ENCODE measurements around the gene LYPD6B. TPM values are rescaled to one million over a fixed set of nuclear protein-coding genes. Genes with fewer than 3 reads are reported as not detected.

Gene LYPD6B
- polyA plus RNA-seq, 3 donors = 28.6 to 35.2 (median 33.7) TPM

- no peak for DNase-seq (ENCODE audit: low read depth in 3 of 3, low spot score in 2 of 3)
Measured at GRCh38 chr2:149037851-149038250, 648 bp upstream of the LYPD6B start.

GRCh38 chr2:149039213-149039724, 770 bp downstream of the LYPD6B start:
- no peak for DNase-seq (ENCODE audit: low read depth in 3 of 3, low spot score in 2 of 3)

- DNase-seq (ENCODE audit: low read depth in 3 of 3, low spot score in 2 of 3) = no peak
Measured at GRCh38 chr2:149040451-149040850, 2.0 kb downstream of the LYPD6B start.

- no peak for DNase-seq (ENCODE audit: low read depth in 3 of 3, low spot score in 2 of 3)
Measured at GRCh38 chr2:149041482-149041881, 3.0 kb downstream of the LYPD6B start.

- no peak for DNase-seq (ENCODE audit: low read depth in 3 of 3, low spot score in 2 of 3)
Measured at GRCh38 chr2:149042881-149043280, 4.4 kb downstream of the LYPD6B start.

- DNase-seq (ENCODE audit: low read depth in 3 of 3, low spot score in 2 of 3) = no peak
Measured at GRCh38 chr2:149044500-149044899, 6.0 kb downstream of the LYPD6B start.

GRCh38 chr2:149047118-149047517, 8.6 kb downstream of the LYPD6B start:
- no peak for DNase-seq (ENCODE audit: low read depth in 3 of 3, low spot score in 2 of 3)

- no peak for DNase-seq (ENCODE audit: low read depth in 3 of 3, low spot score in 2 of 3)
Measured at GRCh38 chr2:149049142-149049541, 10.6 kb downstream of the LYPD6B start.

GRCh38 chr2:149050188-149050587, 11.7 kb downstream of the LYPD6B start:
- no peak for DNase-seq (ENCODE audit: low read depth in 3 of 3, low spot score in 2 of 3)

GRCh38 chr2:149055751-149056150, 17.3 kb downstream of the LYPD6B start:
- DNase-seq (ENCODE audit: low read depth in 3 of 3, low spot score in 2 of 3) = no peak

GRCh38 chr2:149056541-149057255, 18.2 kb downstream of the LYPD6B start:
- no peak for DNase-seq (ENCODE audit: low read depth in 3 of 3, low spot score in 2 of 3)

GRCh38 chr2:149057401-149057800, 18.9 kb downstream of the LYPD6B start:
- DNase-seq (ENCODE audit: low read depth in 3 of 3, low spot score in 2 of 3) = no peak

GRCh38 chr2:149058936-149059335, 20.4 kb downstream of the LYPD6B start:
- DNase-seq (ENCODE audit: low read depth in 3 of 3, low spot score in 2 of 3) = no peak

GRCh38 chr2:149059822-149060221, 21.3 kb downstream of the LYPD6B start:
- no peak for DNase-seq (ENCODE audit: low read depth in 3 of 3, low spot score in 2 of 3)

- no peak for DNase-seq (ENCODE audit: low read depth in 3 of 3, low spot score in 2 of 3)
Measured at GRCh38 chr2:149061133-149061745, 22.7 kb downstream of the LYPD6B start.

- no peak for DNase-seq (ENCODE audit: low read depth in 3 of 3, low spot score in 2 of 3)
Measured at GRCh38 chr2:149062531-149062930, 24.0 kb downstream of the LYPD6B start.

GRCh38 chr2:149063177-149063576, 24.7 kb downstream of the LYPD6B start:
- DNase-seq (ENCODE audit: low read depth in 3 of 3, low spot score in 2 of 3) = no peak

GRCh38 chr2:149064365-149064841, 25.9 kb downstream of the LYPD6B start:
- DNase-seq (ENCODE audit: low read depth in 3 of 3, low spot score in 2 of 3) = no peak

- DNase-seq (ENCODE audit: low read depth in 3 of 3, low spot score in 2 of 3) = no peak
Measured at GRCh38 chr2:149064856-149065630, 26.5 kb downstream of the LYPD6B start.

- no peak for DNase-seq (ENCODE audit: low read depth in 3 of 3, low spot score in 2 of 3)
Measured at GRCh38 chr2:149068225-149068995, 29.9 kb downstream of the LYPD6B start.
